ENCODE data around the gene CDC25A. TPM values are rescaled to one million over a fixed set of nuclear protein-coding genes. Genes with fewer than 3 reads are reported as not detected.

The CDC25A gene
- total RNA-seq, 3 donors from 2014 or later (not counting 1 experiment from before 2014, with no cell fraction given) = 0.56 to 1.3 (median 0.72) TPM

- Histone ChIP-seq H3K27me3 (ENCODE audit: control insufficient read depth, insufficient read depth, low read length) (no peaks in the 10 kb centered on the region), H3K36me3 (ENCODE audit: control insufficient read depth, insufficient read depth, low read length) (no peaks in the 10 kb centered on the region), H3K27ac (ENCODE audit: low read length) (no peak overlapping the region), H3K4me3 (ENCODE audit: low read length) (no peak overlapping the region), H3K9me3 (ENCODE audit: control insufficient read depth, insufficient read depth, low read length) (no peaks in the 10 kb centered on the region), H3K4me1 (ENCODE audit: control insufficient read depth, insufficient read depth, low read length) (no peaks in the 10 kb centered on the region)
- Mint-ChIP-seq H3K36me3 (no peaks in the 10 kb centered on the region), H3K9me3 (no peaks in the 10 kb centered on the region), H3K27me3 (ENCODE audit: low read depth in 2 of 2) (no peaks in the 10 kb centered on the region), H3K27ac (no peak overlapping the region), H3K4me3 (no peak overlapping the region), H3K4me1 (peaks cover 0 to 5% of the 10 kb centered on the region in 2 donors)
- ATAC-seq = no peak
- no peak for TF ChIP-seq CTCF (IDR thresholded peaks at IDR 0.05)
- intact Hi-C loops (cut with micrococcal nuclease) = no loop called here
- WGBS (ENCODE audit: insufficient coverage) = 100% methylated on average over 2 of the region's 5 CpGs
- no peak for DNase-seq
These were observed 44.2 kb downstream of the CDC25A start for GRCh38 chr3:48143992-48144391.

- ATAC-seq = no peak
- H3K4me1 Mint-ChIP-seq = peaks cover 0 to 5% of the 10 kb centered on the region in 2 donors
- whole genome bisulfite sequencing (ENCODE audit: insufficient coverage) = 97% methylated on average over 3 of the region's 3 CpGs
- no peaks in the 10 kb centered on the region for H3K9me3 ChIP-seq (ENCODE audit: control insufficient read depth, insufficient read depth, low read length)
- H3K27me3 Mint-ChIP-seq (ENCODE audit: low read depth in 2 of 2) = no peaks in the 10 kb centered on the region
- H3K36me3 Mint-ChIP-seq = no peaks in the 10 kb centered on the region
- no peak for DNase-seq
- intact Hi-C loops (cut with micrococcal nuclease) = no loop called here
- H3K4me1 ChIP-seq (ENCODE audit: control insufficient read depth, insufficient read depth, low read length) = no peaks in the 10 kb centered on the region
- H3K27ac ChIP-seq (ENCODE audit: low read length) = no peak overlapping the region
- H3K27ac Mint-ChIP-seq = no peak overlapping the region
- H3K36me3 ChIP-seq (ENCODE audit: control insufficient read depth, insufficient read depth, low read length) = no peaks in the 10 kb centered on the region
- no peak overlapping the region for H3K4me3 Mint-ChIP-seq
- no peaks in the 10 kb centered on the region for H3K27me3 ChIP-seq (ENCODE audit: control insufficient read depth, insufficient read depth, low read length)
- no peak for TF ChIP-seq CTCF (IDR thresholded peaks at IDR 0.05)
- no peak overlapping the region for H3K4me3 ChIP-seq (ENCODE audit: low read length)
- H3K9me3 Mint-ChIP-seq = no peaks in the 10 kb centered on the region
These were observed 44.6 kb downstream of the CDC25A start for GRCh38 chr3:48143567-48143966.

GRCh38 chr3:48142316-48142870, 45.8 kb downstream of the CDC25A start:
- Histone ChIP-seq H3K27ac (ENCODE audit: low read length) (no peak overlapping the region), H3K9me3 (ENCODE audit: control insufficient read depth, insufficient read depth, low read length) (no peaks in the 10 kb centered on the region), H3K27me3 (ENCODE audit: control insufficient read depth, insufficient read depth, low read length) (no peaks in the 10 kb centered on the region), H3K4me3 (ENCODE audit: low read length) (no peak overlapping the region), H3K4me1 (ENCODE audit: control insufficient read depth, insufficient read depth, low read length) (no peaks in the 10 kb centered on the region), H3K36me3 (ENCODE audit: control insufficient read depth, insufficient read depth, low read length) (no peaks in the 10 kb centered on the region)
- no peak for TF ChIP-seq CTCF (IDR thresholded peaks at IDR 0.05)
- WGBS (ENCODE audit: insufficient coverage) = 86% methylated on average over 11 of the region's 11 CpGs
- intact Hi-C loops (cut with micrococcal nuclease) = no loop called here
- no peaks in the 10 kb centered on the region for H3K36me3 Mint-ChIP-seq
- DNase-seq = no peak
- no peaks in the 10 kb centered on the region for H3K27me3 Mint-ChIP-seq (ENCODE audit: low read depth in 2 of 2)
- no peak overlapping the region for H3K27ac Mint-ChIP-seq
- no peak overlapping the region for H3K4me3 Mint-ChIP-seq
- no peaks in the 10 kb centered on the region for H3K9me3 Mint-ChIP-seq
- ATAC-seq = no peak
- peaks cover 0 to 5% of the 10 kb centered on the region in 2 donors for H3K4me1 Mint-ChIP-seq

- H3K27ac ChIP-seq (ENCODE audit: low read length) = no peak overlapping the region
- no peak for ATAC-seq
- no peaks in the 10 kb centered on the region for H3K27me3 ChIP-seq (ENCODE audit: control insufficient read depth, insufficient read depth, low read length)
- Mint-ChIP-seq H3K4me1 (peaks cover 0 to 5% of the 10 kb centered on the region in 2 donors), H3K4me3 (no peak overlapping the region), H3K36me3 (no peaks in the 10 kb centered on the region), H3K27ac (no peak overlapping the region), H3K27me3 (ENCODE audit: low read depth in 2 of 2) (no peaks in the 10 kb centered on the region), H3K9me3 (no peaks in the 10 kb centered on the region)
- DNase-seq = no peak
- intact Hi-C loops (cut with micrococcal nuclease) = no loop called here
- H3K9me3 ChIP-seq (ENCODE audit: control insufficient read depth, insufficient read depth, low read length) = no peaks in the 10 kb centered on the region
- H3K36me3 ChIP-seq (ENCODE audit: control insufficient read depth, insufficient read depth, low read length) = no peaks in the 10 kb centered on the region
- WGBS (ENCODE audit: insufficient coverage) = 85% methylated on average over 9 of the region's 9 CpGs
- no peaks in the 10 kb centered on the region for H3K4me1 ChIP-seq (ENCODE audit: control insufficient read depth, insufficient read depth, low read length)
- no peak overlapping the region for H3K4me3 ChIP-seq (ENCODE audit: low read length)
- no peak for TF ChIP-seq CTCF (IDR thresholded peaks at IDR 0.05)
These were observed 46.5 kb downstream of the CDC25A start for GRCh38 chr3:48141604-48142137.

All from natural killer cell (primary cell).